GM06990 (cell line): Measurements from ENCODE around the gene PATJ.
A peak's percentile ranks its signal among the peaks of the same experiment; 100 is the strongest.

Experiments
- DNase-seq: peaks from one replicate; pipeline ENCODE4 v3.0.0-alpha.2; 2011; ENCODE audit not compliant: insufficient read length; ENCODE audit errors: extremely low read depth
- H3K27me3 ChIP-seq: replicated peaks from 2 replicates; pipeline ENCODE4 v1.6.0; 2011; ENCODE audit warnings: low read length; ENCODE audit not compliant: control insufficient read depth, insufficient read depth
- H3K36me3 ChIP-seq: 2 replicates; pipeline ENCODE4 v1.5.1; 2011; ENCODE audit warnings: low read length; ENCODE audit not compliant: control insufficient read depth, insufficient read depth
- H3K4me3 ChIP-seq: replicated peaks from 2 replicates; pipeline ENCODE4 v1.5.1; 2011; ENCODE audit warnings: low read depth, mild to moderate bottlenecking, control low read depth, low read length
- TF ChIP-seq, protein P1 (sequence below): IDR thresholded peaks from 2 replicates; pipeline ENCODE4 v1.5.1; 2011; ENCODE audit warnings: low read length, control low read depth, mild to moderate bottlenecking, inconsistent platforms; ENCODE audit not compliant: insufficient read depth, poor library complexity, severe bottlenecking

Gene PATJ

DNA sequence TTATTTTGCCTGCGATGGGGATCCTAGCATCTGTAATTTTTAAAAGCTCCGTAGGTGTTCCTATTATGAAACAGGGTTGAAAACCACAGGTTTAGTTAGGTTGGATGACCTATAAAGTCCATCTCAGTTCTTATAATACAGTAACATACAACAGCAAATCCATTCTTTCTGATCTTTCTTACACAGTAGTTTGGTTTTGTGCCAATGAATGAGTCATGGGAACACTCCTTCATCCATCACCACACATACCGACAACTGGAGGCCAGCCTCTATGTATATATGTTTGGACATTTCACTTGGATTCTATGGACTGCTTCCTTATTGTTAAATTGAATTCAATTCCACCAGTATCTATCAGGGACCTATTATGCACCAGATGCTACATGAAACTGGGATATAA lies 334.0 kb downstream of the PATJ start:
- TF ChIP-seq, protein P1, sequence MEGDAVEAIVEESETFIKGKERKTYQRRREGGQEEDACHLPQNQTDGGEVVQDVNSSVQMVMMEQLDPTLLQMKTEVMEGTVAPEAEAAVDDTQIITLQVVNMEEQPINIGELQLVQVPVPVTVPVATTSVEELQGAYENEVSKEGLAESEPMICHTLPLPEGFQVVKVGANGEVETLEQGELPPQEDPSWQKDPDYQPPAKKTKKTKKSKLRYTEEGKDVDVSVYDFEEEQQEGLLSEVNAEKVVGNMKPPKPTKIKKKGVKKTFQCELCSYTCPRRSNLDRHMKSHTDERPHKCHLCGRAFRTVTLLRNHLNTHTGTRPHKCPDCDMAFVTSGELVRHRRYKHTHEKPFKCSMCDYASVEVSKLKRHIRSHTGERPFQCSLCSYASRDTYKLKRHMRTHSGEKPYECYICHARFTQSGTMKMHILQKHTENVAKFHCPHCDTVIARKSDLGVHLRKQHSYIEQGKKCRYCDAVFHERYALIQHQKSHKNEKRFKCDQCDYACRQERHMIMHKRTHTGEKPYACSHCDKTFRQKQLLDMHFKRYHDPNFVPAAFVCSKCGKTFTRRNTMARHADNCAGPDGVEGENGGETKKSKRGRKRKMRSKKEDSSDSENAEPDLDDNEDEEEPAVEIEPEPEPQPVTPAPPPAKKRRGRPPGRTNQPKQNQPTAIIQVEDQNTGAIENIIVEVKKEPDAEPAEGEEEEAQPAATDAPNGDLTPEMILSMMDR = no peak
- no peak for DNase-seq
- H3K36me3 ChIP-seq = no peaks in the 10 kb centered on the region
- no peaks in the 10 kb centered on the region for H3K27me3 ChIP-seq
- no peak overlapping the region for H3K4me3 ChIP-seq

DNA sequence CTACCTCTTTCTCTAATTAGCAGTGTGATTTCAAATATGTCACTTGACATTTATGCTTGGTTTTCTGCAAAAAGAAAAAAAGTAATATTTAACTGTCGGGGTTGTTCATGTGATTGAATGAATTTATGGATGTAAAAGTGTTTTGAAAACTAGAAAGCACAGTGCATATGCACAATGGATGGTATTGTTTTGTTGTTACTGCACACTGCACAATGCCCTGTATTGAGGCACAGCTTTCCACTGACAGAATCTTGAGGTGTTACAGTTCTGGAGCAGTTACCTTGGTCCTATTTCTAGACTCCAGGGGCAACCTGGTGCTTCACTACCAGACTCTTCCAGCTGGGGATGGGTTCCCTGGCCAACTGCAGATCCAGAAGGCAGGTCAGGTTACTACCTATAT lies 335.5 kb downstream of the PATJ start:
- H3K4me3 ChIP-seq = no peak overlapping the region
- no peak for DNase-seq
- no peaks in the 10 kb centered on the region for H3K27me3 ChIP-seq
- TF ChIP-seq, protein P1 = no peak
- H3K36me3 ChIP-seq = no peaks in the 10 kb centered on the region

DNA sequence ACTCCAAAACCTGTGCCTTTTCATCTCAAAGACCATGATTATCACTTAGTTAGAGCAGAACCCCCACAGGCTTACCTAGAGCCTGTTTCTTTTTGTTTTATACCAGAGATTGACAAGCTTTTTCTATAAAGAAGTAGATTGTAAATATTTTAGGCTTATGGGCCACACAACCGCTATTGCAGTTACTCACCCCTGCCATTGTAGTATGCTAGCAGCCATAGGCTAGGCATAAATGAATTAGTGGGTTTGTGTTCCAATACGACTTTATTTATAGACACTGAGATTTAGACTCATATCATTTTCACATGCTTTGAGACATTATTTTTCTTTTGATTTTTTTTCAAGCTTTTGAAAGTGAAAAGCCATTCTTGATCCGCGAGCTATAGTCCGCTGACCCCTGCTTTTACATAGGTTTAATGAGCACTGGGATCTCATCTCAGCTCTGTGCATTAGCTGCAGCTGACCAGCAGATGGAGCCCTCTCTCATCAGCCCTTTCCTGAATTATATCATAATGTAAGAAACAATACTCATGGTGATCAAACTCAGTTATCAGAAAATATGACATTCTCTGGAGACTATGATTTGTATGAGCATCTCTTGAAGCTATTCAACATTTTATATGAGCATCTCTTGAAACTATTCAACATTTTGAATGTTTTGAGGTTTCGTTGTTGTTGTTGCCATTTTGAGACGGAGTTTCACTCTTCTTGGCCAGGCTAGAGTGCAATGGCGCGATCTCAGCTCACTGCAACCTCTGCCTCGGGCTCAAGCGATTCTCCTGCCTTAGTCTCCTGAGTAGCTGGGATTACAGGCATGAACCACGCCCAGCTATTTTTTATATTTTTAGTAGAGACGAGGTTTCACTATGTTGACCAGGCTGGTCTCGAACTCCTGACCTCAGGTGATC lies 340.4 kb downstream of the PATJ start:
- Histone ChIP-seq H3K4me3 (no peak overlapping the region), H3K27me3 (no peaks in the 10 kb centered on the region), H3K36me3 (no peaks in the 10 kb centered on the region)
- TF ChIP-seq, protein P1 = peak; percentile 96
- DNase-seq = no peak

DNA sequence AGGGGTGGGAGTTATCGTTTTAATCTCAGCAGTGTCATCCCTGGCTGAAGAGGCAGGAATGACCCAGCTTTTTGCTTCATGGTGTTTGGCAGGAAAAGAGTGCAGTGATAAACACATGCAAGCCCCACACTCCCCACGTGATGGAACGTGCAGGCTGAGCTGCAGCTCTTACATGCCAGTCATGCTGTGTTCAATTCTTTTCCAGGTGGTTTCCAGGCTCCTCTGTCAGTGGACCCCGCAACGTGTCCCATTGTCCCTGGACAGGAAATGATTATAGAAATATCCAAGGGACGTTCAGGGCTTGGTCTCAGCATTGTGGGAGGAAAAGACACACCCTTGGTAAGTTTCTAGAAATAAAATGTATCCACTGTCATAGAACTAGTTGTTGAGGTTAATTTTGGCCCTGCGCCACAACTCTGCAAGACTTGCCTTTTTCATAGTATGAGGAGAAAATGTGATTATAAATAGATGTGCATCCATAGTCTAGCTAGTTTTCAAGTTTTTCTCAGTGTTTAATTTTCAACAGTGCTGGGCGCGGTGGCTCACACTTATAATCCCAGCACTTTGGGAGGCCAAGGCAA lies 342.1 kb downstream of the PATJ start:
- Histone ChIP-seq H3K27me3 (no peaks in the 10 kb centered on the region), H3K36me3 (no peaks in the 10 kb centered on the region), H3K4me3 (no peak overlapping the region)
- DNase-seq = no peak
- TF ChIP-seq, protein P1 = no peak

DNA sequence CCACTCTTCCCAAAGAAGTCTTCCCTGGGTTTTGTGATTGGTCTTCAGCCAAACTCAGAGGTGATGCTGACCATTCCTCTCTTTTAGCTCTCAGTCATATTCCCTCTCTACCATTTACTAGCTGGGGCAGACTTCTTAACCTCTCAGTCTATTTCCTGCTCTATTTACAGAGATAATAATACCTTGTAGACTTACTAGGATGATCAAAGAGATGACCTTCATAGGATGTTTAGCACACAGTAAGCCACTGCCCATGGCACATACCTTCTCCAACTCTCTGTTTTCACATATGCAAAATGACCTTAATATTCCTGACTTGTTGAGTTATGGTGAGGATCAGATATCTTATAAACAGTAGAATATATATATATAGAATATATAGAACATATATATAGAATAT lies 346.2 kb downstream of the PATJ start:
- DNase-seq = no peak
- TF ChIP-seq, protein P1 = no peak

More for the DNA sequence above, 346.2 kb downstream of the PATJ start:
- Histone ChIP-seq H3K36me3 (no peaks in the 10 kb centered on the region), H3K27me3 (no peaks in the 10 kb centered on the region), H3K4me3 (no peak overlapping the region)
